A549 (cell line): Measurements from ENCODE around the gene IQSEC3. TPM values are rescaled to one million over a fixed set of nuclear protein-coding genes. Genes with fewer than 3 reads are reported as not detected.

Experiments
- ATAC-seq, 2 experiments: fragments of 200-7000 bp in 1 of 2; fragments of >200 bp in 1 of 2; cut with Nextera tagmentation in 1 of 2; cut with Tn5 transposase in 1 of 2; 3 replicates each; pipeline versions ENCODE4 v1.8.0 to v1.9.1; 2018 to 2020; ENCODE audit warnings: mild to moderate bottlenecking in 1 of 2, moderate library complexity in 1 of 2
- CTCF ChIA-PET: fragments of 300-600 bp; sonication (Branson Sonifier 250); formaldehyde crosslinking; extraction: SDS; loops from one replicate; lab custom pipeline; 2021; ENCODE audit warnings: antibody characterized with exemption, inconsistent platforms; lab: Yijun Ruan, JAX
- POLR2A ChIA-PET: fragments of 350-600 bp; formaldehyde crosslinking; extraction: SDS; loops from one replicate; lab custom pipeline; 2021; ENCODE audit warnings: antibody characterized with exemption, inconsistent platforms; lab: Yijun Ruan, JAX
- DNase-seq, 2 experiments: peaks; one replicate each; pipeline versions ENCODE4 v3.0.0 to v3.0.0-alpha.2; 2011 to 2016; ENCODE audit warnings: low read depth in 1 of 2, low spot score in 1 of 2
- FAIRE-seq: peaks from 2 replicates; lab custom pipeline; 2011; peaks lifted over from hg19 to GRCh38; lab: Jason Lieb, UNC
- H3K27ac ChIP-seq, 2 experiments: fragments of >200 bp; sonication (Bioruptor Twin); formaldehyde crosslinking; 3 replicates each; pipeline ENCODE4 v1.5.1; 2016 to 2017
- H3K4me1 ChIP-seq: fragments of >200 bp; sonication (Bioruptor Twin); formaldehyde crosslinking; 3 replicates; pipeline ENCODE4 v1.6.1; 2016
- H3K4me2 ChIP-seq: fragments of >200 bp; sonication (Bioruptor Twin); formaldehyde crosslinking; 3 replicates; pipeline ENCODE4 v1.6.1; 2016
- H3K4me3 ChIP-seq: fragments of >200 bp; sonication (Bioruptor Twin); formaldehyde crosslinking; 3 replicates; pipeline ENCODE4 v1.5.1; 2016
- H3K9me3 ChIP-seq: fragments of >200 bp; sonication (Bioruptor Twin); formaldehyde crosslinking; 3 replicates; pipeline ENCODE4 v1.6.1; 2016
- ESRRA ChIP-seq: fragments of 150-350 bp; IDR thresholded peaks from 2 replicates; pipeline ENCODE4 v1.6.1; 2014; ENCODE audit warnings: mild to moderate bottlenecking, low read length, borderline replicate concordance
- FOSB ChIP-seq: fragments of 250-450 bp; sonication (Bioruptor Pico); IDR thresholded peaks from 2 replicates; pipeline ENCODE4 v1.5.0; 2020; ENCODE audit warnings: mild to moderate bottlenecking, moderate library complexity
- HOXA7 ChIP-seq: fragments of 250-450 bp; sonication (Bioruptor Pico); IDR thresholded peaks from 2 replicates; pipeline ENCODE4 v1.5.0; 2020; ENCODE audit warnings: mild to moderate bottlenecking, moderate library complexity
- HOXB13 ChIP-seq: fragments of 250-450 bp; sonication (Bioruptor Pico); IDR thresholded peaks from 2 replicates; pipeline ENCODE4 v1.5.0; 2020; ENCODE audit warnings: low read depth, mild to moderate bottlenecking, moderate library complexity
- HOXB5 ChIP-seq: fragments of 250-450 bp; sonication (Bioruptor Pico); IDR thresholded peaks from 2 replicates; pipeline ENCODE4 v1.5.0; 2020; ENCODE audit warnings: mild to moderate bottlenecking, moderate library complexity
- KDM1A ChIP-seq: fragments of 200-600 bp; sonication (generic); IDR thresholded peaks from 2 replicates; pipeline ENCODE4 v1.6.1; 2016; ENCODE audit warnings: low read depth, mild to moderate bottlenecking
- KDM5A ChIP-seq: fragments of 200-600 bp; sonication (generic); IDR thresholded peaks from 2 replicates; pipeline ENCODE4 v1.6.1; 2016; ENCODE audit warnings: antibody characterized with exemption, mild to moderate bottlenecking
- NPAS2 ChIP-seq: fragments of 250-450 bp; sonication (Bioruptor Pico); IDR thresholded peaks from 2 replicates; pipeline ENCODE4 v1.8.0; 2022; ENCODE audit warnings: mild to moderate bottlenecking, moderate library complexity, borderline replicate concordance
- NR3C1 ChIP-seq: fragments of >200 bp; sonication (Bioruptor Twin); formaldehyde crosslinking; IDR thresholded peaks from 3 replicates; pipeline ENCODE4 v1.6.1; 2017
- POLR2A ChIP-seq: IDR thresholded peaks from 2 replicates; pipeline ENCODE4 v1.6.1; 2012; ENCODE audit warnings: mild to moderate bottlenecking, low read length
- POLR2AphosphoS2 ChIP-seq: conservative IDR thresholded peaks from 2 replicates; pipeline ENCODE4 v1.6.1; 2012; ENCODE audit warnings: low read length, improper control_type of control experiment, inconsistent platforms
- RFX5 ChIP-seq: fragments of 450-650 bp; IDR thresholded peaks from 2 replicates; pipeline ENCODE4 v1.7.1; 2014; ENCODE audit warnings: antibody characterized with exemption, mild to moderate bottlenecking, moderate library complexity
- RNF2 ChIP-seq: fragments of 200-600 bp; sonication (generic); IDR thresholded peaks from 2 replicates; pipeline ENCODE4 v1.6.1; 2016; ENCODE audit warnings: low read depth, mild to moderate bottlenecking, antibody characterized with exemption, moderate library complexity, borderline replicate concordance
- SREBF2 ChIP-seq: fragments of 450-650 bp; IDR thresholded peaks from 2 replicates; pipeline ENCODE4 v1.6.1; 2014; ENCODE audit warnings: mild to moderate bottlenecking, moderate library complexity
- TFCP2L1 ChIP-seq: fragments of 250-450 bp; sonication (Bioruptor Pico); IDR thresholded peaks from 2 replicates; pipeline ENCODE4 v1.5.0; 2021; ENCODE audit warnings: mild to moderate bottlenecking
- TP53 ChIP-seq: fragments of 250-450 bp; sonication (Bioruptor Pico); IDR thresholded peaks from 2 replicates; pipeline ENCODE4 v1.5.0; 2021; ENCODE audit warnings: mild to moderate bottlenecking, moderate library complexity
- ZC3H11A ChIP-seq: fragments of 450-650 bp; IDR thresholded peaks from 2 replicates; pipeline ENCODE4 v1.6.1; 2014; ENCODE audit warnings: antibody characterized with exemption, mild to moderate bottlenecking
- ZFP36 ChIP-seq: fragments of 450-650 bp; IDR thresholded peaks from 2 replicates; pipeline ENCODE4 v1.6.1; 2014; ENCODE audit warnings: borderline replicate concordance; ENCODE audit not compliant: partially characterized antibody
- ZNF302 ChIP-seq: fragments of 250-450 bp; sonication (Bioruptor Pico); IDR thresholded peaks from 2 replicates; pipeline ENCODE4 v1.9.0; 2021; ENCODE audit warnings: inconsistent platforms, mild to moderate bottlenecking, moderate library complexity
- WGBS: methylation state at CpG from one replicate; pipeline ENCODE4 v1.1.6; 2017; ENCODE audit errors: missing lambda C conversion rate; 5-methylcytosine and 5-hydroxymethylcytosine counted together
- polyA plus RNA-seq, 4 experiments: library from polyadenylated mRNA; depleted of rRNA in 3 of 4; stranded (reverse); fragments of >200 nt; fragmentation: RNase III in 1 of 4; extraction: RNeasy Plus Mini Kit Qiagen cat#74134 plus additional on column Dnase treatment in 1 of 4; gene quantifications; 2 replicates in 3 of 4; 3 replicates in 1 of 4; pipeline ENCODE4 v1.2.3, GENCODE V29; 2011 to 2017
- TF ChIP-seq, protein P1 (sequence below): fragments of 200-600 bp; sonication (generic); IDR thresholded peaks from 2 replicates; pipeline ENCODE4 v1.6.1; 2016; ENCODE audit warnings: antibody characterized with exemption, mild to moderate bottlenecking, moderate library complexity
- TF ChIP-seq, protein P2 (sequence below): fragments of >200 bp; sonication (Bioruptor Twin); formaldehyde crosslinking; IDR thresholded peaks from 3 replicates; pipeline ENCODE4 v1.5.1; 2016
- TF ChIP-seq, protein P3 (sequence below): IDR thresholded peaks from 2 replicates; pipeline ENCODE4 v1.6.1; 2012
- TF ChIP-seq, protein P4 (sequence below): fragments of 250-450 bp; sonication (Bioruptor Pico); IDR thresholded peaks from 2 replicates; pipeline ENCODE4 v1.5.0; 2021; ENCODE audit warnings: mild to moderate bottlenecking, moderate library complexity, borderline replicate concordance
- TF ChIP-seq, protein P5 (sequence below): fragments of >200 bp; sonication (Bioruptor Twin); formaldehyde crosslinking; IDR thresholded peaks from 3 replicates; pipeline ENCODE4 v1.6.1; 2016
- TF ChIP-seq, protein P6 (sequence below): fragments of 450-650 bp; IDR thresholded peaks from 2 replicates; pipeline ENCODE4 v1.6.1; 2014; ENCODE audit warnings: antibody characterized with exemption
- TF ChIP-seq, protein P7 (sequence below): fragments of 250-450 bp; sonication (Bioruptor Pico); IDR thresholded peaks from 2 replicates; pipeline ENCODE4 v1.5.0; 2020; ENCODE audit warnings: low read depth, mild to moderate bottlenecking, moderate library complexity

Gene IQSEC3
- polyA plus RNA-seq, 2 of the 4 experiments (the other 2 are of a cell fraction) = not detected

DNA sequence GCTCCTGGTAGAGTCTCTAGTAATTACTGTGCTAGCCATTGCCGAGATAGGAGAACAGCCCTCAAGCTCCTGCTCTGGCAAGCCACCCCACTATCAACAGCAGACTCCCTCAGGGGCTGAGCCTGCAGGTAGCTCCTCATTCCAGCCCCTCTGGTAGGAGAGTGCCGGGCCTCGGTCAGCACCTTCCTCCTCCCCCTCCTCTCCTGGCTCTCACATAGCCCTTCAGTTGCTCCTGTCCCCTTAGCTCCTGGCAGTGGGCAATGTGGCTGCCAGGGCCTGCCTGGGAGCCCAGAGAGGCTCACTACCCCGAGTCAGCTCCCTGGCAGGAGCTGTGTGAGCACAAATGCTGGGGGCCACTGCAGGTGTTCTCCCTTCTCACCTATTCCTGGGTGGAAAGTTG, 52.0 kb downstream of the IQSEC3 start:
- Histone ChIP-seq H3K4me1 (no peaks in the 10 kb centered on the region), H3K27ac (no peak overlapping the region), H3K4me3 (no peak overlapping the region), H3K4me2 (no peak overlapping the region), H3K9me3 (no peaks in the 10 kb centered on the region)
- no peak for DNase-seq
- no peak for FAIRE-seq
- TF ChIP-seq, protein P1, sequence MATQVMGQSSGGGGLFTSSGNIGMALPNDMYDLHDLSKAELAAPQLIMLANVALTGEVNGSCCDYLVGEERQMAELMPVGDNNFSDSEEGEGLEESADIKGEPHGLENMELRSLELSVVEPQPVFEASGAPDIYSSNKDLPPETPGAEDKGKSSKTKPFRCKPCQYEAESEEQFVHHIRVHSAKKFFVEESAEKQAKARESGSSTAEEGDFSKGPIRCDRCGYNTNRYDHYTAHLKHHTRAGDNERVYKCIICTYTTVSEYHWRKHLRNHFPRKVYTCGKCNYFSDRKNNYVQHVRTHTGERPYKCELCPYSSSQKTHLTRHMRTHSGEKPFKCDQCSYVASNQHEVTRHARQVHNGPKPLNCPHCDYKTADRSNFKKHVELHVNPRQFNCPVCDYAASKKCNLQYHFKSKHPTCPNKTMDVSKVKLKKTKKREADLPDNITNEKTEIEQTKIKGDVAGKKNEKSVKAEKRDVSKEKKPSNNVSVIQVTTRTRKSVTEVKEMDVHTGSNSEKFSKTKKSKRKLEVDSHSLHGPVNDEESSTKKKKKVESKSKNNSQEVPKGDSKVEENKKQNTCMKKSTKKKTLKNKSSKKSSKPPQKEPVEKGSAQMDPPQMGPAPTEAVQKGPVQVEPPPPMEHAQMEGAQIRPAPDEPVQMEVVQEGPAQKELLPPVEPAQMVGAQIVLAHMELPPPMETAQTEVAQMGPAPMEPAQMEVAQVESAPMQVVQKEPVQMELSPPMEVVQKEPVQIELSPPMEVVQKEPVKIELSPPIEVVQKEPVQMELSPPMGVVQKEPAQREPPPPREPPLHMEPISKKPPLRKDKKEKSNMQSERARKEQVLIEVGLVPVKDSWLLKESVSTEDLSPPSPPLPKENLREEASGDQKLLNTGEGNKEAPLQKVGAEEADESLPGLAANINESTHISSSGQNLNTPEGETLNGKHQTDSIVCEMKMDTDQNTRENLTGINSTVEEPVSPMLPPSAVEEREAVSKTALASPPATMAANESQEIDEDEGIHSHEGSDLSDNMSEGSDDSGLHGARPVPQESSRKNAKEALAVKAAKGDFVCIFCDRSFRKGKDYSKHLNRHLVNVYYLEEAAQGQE = no peak
- TF ChIP-seq SREBF2 (no peak), HOXA7 (CRISPR knock-in tag) (no peak), ESRRA (no peak), HOXB5 (no peak), NPAS2 (no peak), TFCP2L1 (CRISPR knock-in tag) (no peak), ZC3H11A (no peak), KDM5A (no peak)
- TF ChIP-seq, protein P2, sequence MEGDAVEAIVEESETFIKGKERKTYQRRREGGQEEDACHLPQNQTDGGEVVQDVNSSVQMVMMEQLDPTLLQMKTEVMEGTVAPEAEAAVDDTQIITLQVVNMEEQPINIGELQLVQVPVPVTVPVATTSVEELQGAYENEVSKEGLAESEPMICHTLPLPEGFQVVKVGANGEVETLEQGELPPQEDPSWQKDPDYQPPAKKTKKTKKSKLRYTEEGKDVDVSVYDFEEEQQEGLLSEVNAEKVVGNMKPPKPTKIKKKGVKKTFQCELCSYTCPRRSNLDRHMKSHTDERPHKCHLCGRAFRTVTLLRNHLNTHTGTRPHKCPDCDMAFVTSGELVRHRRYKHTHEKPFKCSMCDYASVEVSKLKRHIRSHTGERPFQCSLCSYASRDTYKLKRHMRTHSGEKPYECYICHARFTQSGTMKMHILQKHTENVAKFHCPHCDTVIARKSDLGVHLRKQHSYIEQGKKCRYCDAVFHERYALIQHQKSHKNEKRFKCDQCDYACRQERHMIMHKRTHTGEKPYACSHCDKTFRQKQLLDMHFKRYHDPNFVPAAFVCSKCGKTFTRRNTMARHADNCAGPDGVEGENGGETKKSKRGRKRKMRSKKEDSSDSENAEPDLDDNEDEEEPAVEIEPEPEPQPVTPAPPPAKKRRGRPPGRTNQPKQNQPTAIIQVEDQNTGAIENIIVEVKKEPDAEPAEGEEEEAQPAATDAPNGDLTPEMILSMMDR = no peak
- TF ChIP-seq, protein P3, sequence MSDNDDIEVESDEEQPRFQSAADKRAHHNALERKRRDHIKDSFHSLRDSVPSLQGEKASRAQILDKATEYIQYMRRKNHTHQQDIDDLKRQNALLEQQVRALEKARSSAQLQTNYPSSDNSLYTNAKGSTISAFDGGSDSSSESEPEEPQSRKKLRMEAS = no peak
- TF ChIP-seq, protein P4, sequence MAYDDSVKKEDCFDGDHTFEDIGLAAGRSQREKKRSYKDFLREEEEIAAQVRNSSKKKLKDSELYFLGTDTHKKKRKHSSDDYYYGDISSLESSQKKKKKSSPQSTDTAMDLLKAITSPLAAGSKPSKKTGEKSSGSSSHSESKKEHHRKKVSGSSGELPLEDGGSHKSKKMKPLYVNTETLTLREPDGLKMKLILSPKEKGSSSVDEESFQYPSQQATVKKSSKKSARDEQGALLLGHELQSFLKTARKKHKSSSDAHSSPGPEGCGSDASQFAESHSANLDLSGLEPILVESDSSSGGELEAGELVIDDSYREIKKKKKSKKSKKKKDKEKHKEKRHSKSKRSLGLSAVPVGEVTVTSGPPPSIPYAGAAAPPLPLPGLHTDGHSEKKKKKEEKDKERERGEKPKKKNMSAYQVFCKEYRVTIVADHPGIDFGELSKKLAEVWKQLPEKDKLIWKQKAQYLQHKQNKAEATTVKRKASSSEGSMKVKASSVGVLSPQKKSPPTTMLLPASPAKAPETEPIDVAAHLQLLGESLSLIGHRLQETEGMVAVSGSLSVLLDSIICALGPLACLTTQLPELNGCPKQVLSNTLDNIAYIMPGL (CRISPR knock-in tag) = no peak
- CTCF ChIA-PET = interaction anchor here (0.7 to 1.6 kb wide), 5 partner anchors 9 to 81 kb away, joined by 3 to 5 read pairs (median 3); no protein-coding TSS in a partner anchor
- POLR2A ChIA-PET = no interaction called here
- 2% methylated on average over 4 of the region's 4 CpGs for WGBS
- ATAC-seq = no peak

DNA sequence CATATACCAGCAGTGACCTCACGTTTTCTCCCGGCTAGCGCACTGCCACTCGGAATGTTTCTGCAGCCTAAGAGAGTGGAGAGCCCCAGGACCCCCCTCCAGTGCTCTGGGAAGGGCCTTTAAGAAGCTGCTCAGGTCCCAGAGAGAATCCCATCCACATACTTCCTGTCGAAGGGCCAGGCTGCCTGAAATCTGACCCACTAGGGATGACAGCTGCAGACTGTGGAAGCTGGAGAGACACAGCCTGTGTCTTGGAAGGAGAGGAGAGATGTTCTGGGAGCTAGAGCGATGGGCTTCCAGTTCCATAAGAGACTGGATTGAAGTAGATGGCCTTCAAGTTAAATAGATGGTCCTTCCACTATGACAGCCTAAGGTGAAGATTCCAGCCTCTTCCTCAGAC, 54.4 kb downstream of the IQSEC3 start:
- POLR2A ChIA-PET = no interaction called here
- TF ChIP-seq POLR2A (no peak), RNF2 (no peak), TP53 (CRISPR knock-in tag) (no peak), ESRRA (no peak), FOSB (CRISPR knock-in tag) (no peak), HOXB13 (CRISPR knock-in tag) (no peak), RFX5 (no peak), POLR2AphosphoS2 (no peak), HOXB5 (no peak), ZNF302 (CRISPR knock-in tag) (no peak), ZFP36 (no peak), KDM1A (no peak), KDM5A (no peak), NR3C1 (no peak)
- TF ChIP-seq, protein P5, sequence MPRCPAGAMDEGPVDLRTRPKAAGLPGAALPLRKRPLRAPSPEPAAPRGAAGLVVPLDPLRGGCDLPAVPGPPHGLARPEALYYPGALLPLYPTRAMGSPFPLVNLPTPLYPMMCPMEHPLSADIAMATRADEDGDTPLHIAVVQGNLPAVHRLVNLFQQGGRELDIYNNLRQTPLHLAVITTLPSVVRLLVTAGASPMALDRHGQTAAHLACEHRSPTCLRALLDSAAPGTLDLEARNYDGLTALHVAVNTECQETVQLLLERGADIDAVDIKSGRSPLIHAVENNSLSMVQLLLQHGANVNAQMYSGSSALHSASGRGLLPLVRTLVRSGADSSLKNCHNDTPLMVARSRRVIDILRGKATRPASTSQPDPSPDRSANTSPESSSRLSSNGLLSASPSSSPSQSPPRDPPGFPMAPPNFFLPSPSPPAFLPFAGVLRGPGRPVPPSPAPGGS = no peak
- TF ChIP-seq, protein P6, sequence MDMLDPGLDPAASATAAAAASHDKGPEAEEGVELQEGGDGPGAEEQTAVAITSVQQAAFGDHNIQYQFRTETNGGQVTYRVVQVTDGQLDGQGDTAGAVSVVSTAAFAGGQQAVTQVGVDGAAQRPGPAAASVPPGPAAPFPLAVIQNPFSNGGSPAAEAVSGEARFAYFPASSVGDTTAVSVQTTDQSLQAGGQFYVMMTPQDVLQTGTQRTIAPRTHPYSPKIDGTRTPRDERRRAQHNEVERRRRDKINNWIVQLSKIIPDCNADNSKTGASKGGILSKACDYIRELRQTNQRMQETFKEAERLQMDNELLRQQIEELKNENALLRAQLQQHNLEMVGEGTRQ = no peak
- TF ChIP-seq, protein P7, sequence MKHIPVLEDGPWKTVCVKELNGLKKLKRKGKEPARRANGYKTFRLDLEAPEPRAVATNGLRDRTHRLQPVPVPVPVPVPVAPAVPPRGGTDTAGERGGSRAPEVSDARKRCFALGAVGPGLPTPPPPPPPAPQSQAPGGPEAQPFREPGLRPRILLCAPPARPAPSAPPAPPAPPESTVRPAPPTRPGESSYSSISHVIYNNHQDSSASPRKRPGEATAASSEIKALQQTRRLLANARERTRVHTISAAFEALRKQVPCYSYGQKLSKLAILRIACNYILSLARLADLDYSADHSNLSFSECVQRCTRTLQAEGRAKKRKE (CRISPR knock-in tag) = no peak
- Histone ChIP-seq H3K4me3 (no peak overlapping the region), H3K9me3 (no peaks in the 10 kb centered on the region), H3K27ac (no peak overlapping the region), H3K4me1 (no peaks in the 10 kb centered on the region), H3K4me2 (no peak overlapping the region)
- no peak for DNase-seq
- WGBS = 21% methylated on average over 6 of the region's 6 CpGs
- ATAC-seq = no peak
- FAIRE-seq = no peak
- CTCF ChIA-PET = no interaction called here
